Measurements from ENCODE around the gene KRTAP4-16. TPM values are rescaled to one million over a fixed set of nuclear protein-coding genes. Genes with fewer than 3 reads are reported as not detected.
"Not testable (repeated sequence)": the region's sequence is repeated elsewhere in the genome, so short reads cannot be mapped to it uniquely, and the experiment has no call there.

KRTAP4-16 gene
- total RNA-seq, 4 donors from 2014 or later = not detected

GRCh38 chr17:41126412-41126811 is 24.4 kb upstream of the KRTAP4-16 start:
- H3K4me1 ChIP-seq = no peaks in the 10 kb centered on the region
- H3K9me3 ChIP-seq = no peaks in the 10 kb centered on the region
- ATAC-seq (no peak), DNase-seq (no peak)
- H3K27me3 ChIP-seq = peaks cover 0 to 4% (median 0%) of the 10 kb centered on the region in 3 donors
- no peak overlapping the region for H3K4me3 ChIP-seq
- intact Hi-C loops (cut with DNase I; ENCODE audit: low total_unique reads) (no loop called here), in situ Hi-C loops (cut with MboI; ENCODE audit: low sequenced_read_pairs in 4 of 4) (no loop called here)
- H3K36me3 ChIP-seq = no peaks in the 10 kb centered on the region
- TF ChIP-seq CTCF (IDR thresholded peaks at IDR 0.05 in 4 of 5, conservative IDR thresholded peaks at IDR 0.05 in 1 of 5) = no peak
- TF ChIP-seq POLR2A (IDR thresholded peaks at IDR 0.05) = no peak
- no peak overlapping the region for H3K27ac ChIP-seq

- no peaks in the 10 kb centered on the region for H3K9me3 ChIP-seq
- H3K36me3 ChIP-seq = no peaks in the 10 kb centered on the region
- H3K27me3 ChIP-seq = peaks cover 0 to 4% (median 0%) of the 10 kb centered on the region in 3 donors
- TF ChIP-seq CTCF (IDR thresholded peaks at IDR 0.05 in 4 of 5, conservative IDR thresholded peaks at IDR 0.05 in 1 of 5) (no peak), POLR2A (IDR thresholded peaks at IDR 0.05) (no peak)
- in situ Hi-C loops (cut with MboI; ENCODE audit: low sequenced_read_pairs in 4 of 4) (no loop called here), intact Hi-C loops (cut with DNase I; ENCODE audit: low total_unique reads) (no loop called here)
- DNase-seq (no peak), ATAC-seq (no peak)
- no peaks in the 10 kb centered on the region for H3K4me1 ChIP-seq
- H3K4me3 ChIP-seq = no peak overlapping the region
- no peak overlapping the region for H3K27ac ChIP-seq
Observed at GRCh38 chr17:41125064-41125463, 23.1 kb upstream of the KRTAP4-16 start.

GRCh38 chr17:41123991-41124371 is 22.0 kb upstream of the KRTAP4-16 start, which contains the start of gene KRTAP4-12:
Gene KRTAP4-12, minus strand, starts transcription at chr17:41124182. Its CDS starts 60 bp downstream, at chr17:41124122.
- intact Hi-C loops (cut with DNase I; ENCODE audit: low total_unique reads); DNase-seq; H3K4me1 ChIP-seq; H3K36me3 ChIP-seq; H3K27me3 ChIP-seq; ATAC-seq; H3K4me3 ChIP-seq; in situ Hi-C loops (cut with MboI; ENCODE audit: low sequenced_read_pairs in 4 of 4); H3K9me3 ChIP-seq; H3K27ac ChIP-seq: not testable (repeated sequence)

- H3K4me1 ChIP-seq; H3K27me3 ChIP-seq; H3K4me3 ChIP-seq; ATAC-seq; intact Hi-C loops (cut with DNase I; ENCODE audit: low total_unique reads); H3K27ac ChIP-seq; H3K36me3 ChIP-seq; in situ Hi-C loops (cut with MboI; ENCODE audit: low sequenced_read_pairs in 4 of 4); H3K9me3 ChIP-seq; DNase-seq: not testable (repeated sequence)
Observed at GRCh38 chr17:41123292-41123990, 21.4 kb upstream of the KRTAP4-16 start.

- Histone ChIP-seq H3K4me3 (no peak overlapping the region), H3K4me1 (no peaks in the 10 kb centered on the region), H3K9me3 (no peaks in the 10 kb centered on the region), H3K27me3 (peaks cover 0 to 7% (median 0%) of the 10 kb centered on the region in 3 donors), H3K27ac (no peak overlapping the region), H3K36me3 (no peaks in the 10 kb centered on the region)
- no peak for TF ChIP-seq CTCF (IDR thresholded peaks at IDR 0.05 in 4 of 5, conservative IDR thresholded peaks at IDR 0.05 in 1 of 5)
- TF ChIP-seq POLR2A (IDR thresholded peaks at IDR 0.05) = no peak
- DNase-seq (no peak), ATAC-seq (no peak)
- intact Hi-C loops (cut with DNase I; ENCODE audit: low total_unique reads) = no loop called here
- in situ Hi-C loops (cut with MboI; ENCODE audit: low sequenced_read_pairs in 4 of 4) = no loop called here
Observed at GRCh38 chr17:41121742-41122141, 19.7 kb upstream of the KRTAP4-16 start.

GRCh38 chr17:41119696-41120690 is 18.0 kb upstream of the KRTAP4-16 start:
- H3K36me3 ChIP-seq; H3K27ac ChIP-seq; DNase-seq; ATAC-seq; H3K9me3 ChIP-seq; in situ Hi-C loops (cut with MboI; ENCODE audit: low sequenced_read_pairs in 4 of 4); intact Hi-C loops (cut with DNase I; ENCODE audit: low total_unique reads); H3K4me3 ChIP-seq; H3K27me3 ChIP-seq; H3K4me1 ChIP-seq: not testable (repeated sequence)
